MM.1S (cell line): Measurements from ENCODE around the gene SLC3A2.
A peak's percentile ranks its signal among the peaks of the same experiment; 100 is the strongest.

ENCODE experiments used
- DNase-seq: peaks from one replicate; pipeline ENCODE4 v3.0.0-alpha.2; 2015
- H2AFZ ChIP-seq: fragments of 300-600 bp; sonication (generic); 2 replicates; pipeline ENCODE4 v1.6.0; 2016; ENCODE audit warnings: antibody characterized with exemption, low read length
- H3F3A ChIP-seq: fragments of 300-600 bp; sonication (generic); 2 replicates; pipeline ENCODE4 v1.6.1; 2016; ENCODE audit warnings: mild to moderate bottlenecking, antibody characterized with exemption, low read length, moderate library complexity, mixed read lengths; ENCODE audit not compliant: insufficient read depth
- H3K27ac ChIP-seq: fragments of 300-600 bp; sonication (generic); 2 replicates; pipeline ENCODE4 v1.5.1; 2016; ENCODE audit warnings: mild to moderate bottlenecking, low read length
- H3K27me3 ChIP-seq: fragments of 300-600 bp; sonication (generic); replicated peaks from 2 replicates; pipeline ENCODE4 v1.6.0; 2016; ENCODE audit warnings: low read length; ENCODE audit not compliant: insufficient read depth
- H3K36me3 ChIP-seq: fragments of 300-600 bp; sonication (generic); replicated peaks from 2 replicates; pipeline ENCODE4 v1.6.1; 2016; ENCODE audit warnings: mild to moderate bottlenecking, low read length, mixed read lengths; ENCODE audit not compliant: insufficient read depth
- H3K4me1 ChIP-seq: fragments of 300-600 bp; sonication (generic); 2 replicates; pipeline ENCODE4 v1.6.1; 2016; ENCODE audit warnings: low read length, mixed read lengths
- H3K4me2 ChIP-seq: fragments of 300-600 bp; sonication (generic); 2 replicates; pipeline ENCODE4 v1.6.0; 2016; ENCODE audit warnings: low read depth, low read length
- H3K4me3 ChIP-seq: fragments of 300-600 bp; sonication (generic); 2 replicates; pipeline ENCODE4 v1.5.1; 2016; ENCODE audit warnings: low read length, mixed read lengths
- H3K79me2 ChIP-seq: fragments of 300-600 bp; sonication (generic); 2 replicates; pipeline ENCODE4 v1.6.1; 2016; ENCODE audit warnings: mixed run types, low read length, mixed read lengths
- H3K9ac ChIP-seq: fragments of 300-600 bp; sonication (generic); 2 replicates; pipeline ENCODE4 v1.6.1; 2016; ENCODE audit warnings: low read length, mixed read lengths
- H3K9me2 ChIP-seq: fragments of 300-600 bp; sonication (generic); replicated peaks from 2 replicates; pipeline ENCODE4 v1.6.1; 2016; ENCODE audit warnings: mild to moderate bottlenecking, low read length, mixed read lengths; ENCODE audit not compliant: insufficient read depth
- H3K9me3 ChIP-seq: fragments of 300-600 bp; sonication (generic); replicated peaks from 2 replicates; pipeline ENCODE4 v1.6.1; 2016; ENCODE audit warnings: mild to moderate bottlenecking, low read length, mixed read lengths; ENCODE audit not compliant: insufficient read depth
- H4K20me1 ChIP-seq: fragments of 300-600 bp; sonication (generic); 2 replicates; pipeline ENCODE4 v1.6.1; 2016; ENCODE audit warnings: mild to moderate bottlenecking, low read length, moderate library complexity, mixed read lengths; ENCODE audit not compliant: insufficient read depth
- CTCF ChIP-seq: fragments of 300-600 bp; sonication (generic); IDR thresholded peaks from 2 replicates; pipeline ENCODE4 v1.5.1; 2016; ENCODE audit warnings: antibody characterized with exemption, low read length, mixed read lengths
- EZH2 ChIP-seq: fragments of 300-600 bp; sonication (generic); optimal IDR thresholded peaks from 2 replicates; pipeline ENCODE3; 2017; ENCODE audit warnings: low read depth, mild to moderate bottlenecking, antibody characterized with exemption, low read length, mixed read lengths
- EZH2phosphoT487 ChIP-seq: fragments of 300-600 bp; sonication (generic); IDR thresholded peaks from 2 replicates; pipeline ENCODE4 v1.6.1; 2018; ENCODE audit warnings: antibody characterized with exemption, low read length

SLC3A2 gene

GRCh38 chr11:62921573-62922188, 41.0 kb downstream of the SLC3A2 start:
- no peak overlapping the region for H3K4me2 ChIP-seq
- H3K9me3 ChIP-seq: no peaks in the 10 kb centered on the region
- no peaks in the 10 kb centered on the region for H3K9me2 ChIP-seq
- peaks cover 7% of the 10 kb centered on the region; the same call in 1 of the 2 replicates for H3K4me1 ChIP-seq
- no peaks in the 10 kb centered on the region for H4K20me1 ChIP-seq
- H3K36me3 ChIP-seq: no peaks in the 10 kb centered on the region
- TF ChIP-seq CTCF: no peak
- H3K9ac ChIP-seq: no peak overlapping the region
- H2AFZ ChIP-seq: no peak overlapping the region
- no peaks in the 10 kb centered on the region for H3K79me2 ChIP-seq
- no peak overlapping the region for H3K4me3 ChIP-seq
- no peak for DNase-seq
- peaks cover 91% of the 10 kb centered on the region for H3K27me3 ChIP-seq
- no peaks in the 10 kb centered on the region for H3F3A ChIP-seq
- no peak overlapping the region for H3K27ac ChIP-seq

GRCh38 chr11:62922189-62922589, 41.5 kb downstream of the SLC3A2 start:
- Histone ChIP-seq H3K9me3 (no peaks in the 10 kb centered on the region), H4K20me1 (no peaks in the 10 kb centered on the region), H3K36me3 (no peaks in the 10 kb centered on the region), H2AFZ (no peak overlapping the region), H3K79me2 (no peaks in the 10 kb centered on the region), H3K4me2 (no peak overlapping the region), H3K27me3 (peaks cover 91% of the 10 kb centered on the region), H3F3A (no peaks in the 10 kb centered on the region), H3K4me3 (no peak overlapping the region), H3K4me1 (peaks cover 7% of the 10 kb centered on the region; the same call in 1 of the 2 replicates), H3K9me2 (no peaks in the 10 kb centered on the region), H3K9ac (no peak overlapping the region), H3K27ac (no peak overlapping the region)
- no peak for DNase-seq
- no peak for TF ChIP-seq EZH2phosphoT487
- no peak for TF ChIP-seq EZH2
- TF ChIP-seq CTCF: no peak

- Histone ChIP-seq H3K9me2 (no peaks in the 10 kb centered on the region), H3K9ac (no peak overlapping the region), H3F3A (no peaks in the 10 kb centered on the region), H3K4me3 (no peak overlapping the region), H3K9me3 (no peaks in the 10 kb centered on the region), H3K4me1 (peaks cover 7% of the 10 kb centered on the region; the same call in 1 of the 2 replicates), H3K79me2 (no peaks in the 10 kb centered on the region), H4K20me1 (no peaks in the 10 kb centered on the region), H2AFZ (no peak overlapping the region), H3K4me2 (no peak overlapping the region), H3K27me3 (peaks cover 91% of the 10 kb centered on the region), H3K27ac (no peak overlapping the region), H3K36me3 (no peaks in the 10 kb centered on the region)
- DNase-seq: no peak
- peak; percentile 48 for TF ChIP-seq CTCF
- TF ChIP-seq EZH2: no peak
- TF ChIP-seq EZH2phosphoT487: no peak
Measured at GRCh38 chr11:62922653-62923431, 42.1 kb downstream of the SLC3A2 start.
